ENCODE data around the gene DISC1.

DNA sequence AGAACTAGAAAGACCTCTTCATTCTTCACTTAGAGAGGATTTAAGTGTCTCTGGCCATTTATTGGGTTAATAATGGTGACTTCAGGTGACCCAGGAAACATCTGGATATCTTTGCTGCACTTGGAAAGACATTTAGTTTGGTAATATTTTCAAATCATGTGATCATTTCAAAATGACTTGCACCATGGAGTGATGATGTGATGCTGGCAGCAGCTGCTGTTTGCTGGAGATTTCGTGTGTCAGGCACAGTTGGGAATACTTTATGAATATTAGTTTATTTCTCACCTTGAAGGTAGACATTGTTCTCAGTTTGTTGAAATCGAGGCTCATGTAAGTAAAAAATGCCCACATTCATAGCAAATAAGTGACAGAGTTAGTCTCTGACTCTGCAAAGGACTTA, 236.0 kb downstream of the DISC1 start:
- TF ChIP-seq, protein P1, sequence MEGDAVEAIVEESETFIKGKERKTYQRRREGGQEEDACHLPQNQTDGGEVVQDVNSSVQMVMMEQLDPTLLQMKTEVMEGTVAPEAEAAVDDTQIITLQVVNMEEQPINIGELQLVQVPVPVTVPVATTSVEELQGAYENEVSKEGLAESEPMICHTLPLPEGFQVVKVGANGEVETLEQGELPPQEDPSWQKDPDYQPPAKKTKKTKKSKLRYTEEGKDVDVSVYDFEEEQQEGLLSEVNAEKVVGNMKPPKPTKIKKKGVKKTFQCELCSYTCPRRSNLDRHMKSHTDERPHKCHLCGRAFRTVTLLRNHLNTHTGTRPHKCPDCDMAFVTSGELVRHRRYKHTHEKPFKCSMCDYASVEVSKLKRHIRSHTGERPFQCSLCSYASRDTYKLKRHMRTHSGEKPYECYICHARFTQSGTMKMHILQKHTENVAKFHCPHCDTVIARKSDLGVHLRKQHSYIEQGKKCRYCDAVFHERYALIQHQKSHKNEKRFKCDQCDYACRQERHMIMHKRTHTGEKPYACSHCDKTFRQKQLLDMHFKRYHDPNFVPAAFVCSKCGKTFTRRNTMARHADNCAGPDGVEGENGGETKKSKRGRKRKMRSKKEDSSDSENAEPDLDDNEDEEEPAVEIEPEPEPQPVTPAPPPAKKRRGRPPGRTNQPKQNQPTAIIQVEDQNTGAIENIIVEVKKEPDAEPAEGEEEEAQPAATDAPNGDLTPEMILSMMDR (IDR thresholded peaks at IDR 0.05; ENCODE audit: insufficient read depth, low read length, poor library complexity, severe bottlenecking) = no peak
- no peak for TF ChIP-seq EZH2phosphoT487 (conservative IDR thresholded peaks at IDR 0.05; ENCODE audit: low read length)
